Panc1 (cell line): Measurements from ENCODE around the gene SP110. TPM values are rescaled to one million over a fixed set of nuclear protein-coding genes. Genes with fewer than 3 reads are reported as not detected.

ENCODE experiments used
- ATAC-seq: fragments of 200-7000 bp; cut with Tn5 transposase; 2 replicates; pipeline ENCODE4 v1.9.1; 2020; ENCODE audit warnings: mild to moderate bottlenecking, moderate library complexity
- BruUV-seq: library from RNA; stranded (reverse); fragments of 400-500 nt; replicated peaks from 2 replicates; lab custom pipeline; 2021; lab: Mats Ljungman, UMichigan
- CTCF ChIA-PET: fragments of 300-600 bp; sonication (Branson Sonifier 250); formaldehyde crosslinking; loops from one replicate; lab custom pipeline; 2022; ENCODE audit warnings: antibody characterized with exemption; lab: Charles Lee
- POLR2A ChIA-PET: fragments of 300-600 bp; sonication (Branson Sonifier 250); formaldehyde crosslinking; loops from one replicate; lab custom pipeline; 2022; ENCODE audit warnings: antibody characterized with exemption; lab: Charles Lee
- DNase-seq: peaks from one replicate; pipeline ENCODE4 v3.0.0-alpha.2; 2010; ENCODE audit warnings: low read depth, low spot score
- H3K27ac ChIP-seq: 2 replicates; pipeline ENCODE4 v1.5.1; 2011; ENCODE audit warnings: mild to moderate bottlenecking, low read length, inconsistent platforms
- H3K27me3 ChIP-seq: fragments of 200-500 bp; sonication (Bioruptor generic); 2 replicates; pipeline ENCODE4 v1.6.0; 2014; ENCODE audit warnings: low read length, inconsistent platforms; ENCODE audit not compliant: control insufficient read depth, insufficient read depth
- H3K36me3 ChIP-seq: fragments of 200-500 bp; sonication (Bioruptor generic); 2 replicates; pipeline ENCODE4 v1.5.1; 2014; ENCODE audit warnings: inconsistent platforms, mild to moderate bottlenecking, low read length, moderate library complexity; ENCODE audit not compliant: control insufficient read depth, insufficient read depth
- H3K4me1 ChIP-seq: 2 replicates; pipeline ENCODE4 v1.5.1; 2011; ENCODE audit warnings: inconsistent platforms, mild to moderate bottlenecking, low read length, moderate library complexity; ENCODE audit not compliant: control insufficient read depth, insufficient read depth
- H3K4me3 ChIP-seq, 2 experiments: 2 replicates each; pipeline ENCODE4 v1.5.1; 2011 to 2012; ENCODE audit warnings: low read depth in 2 of 2, low read length in 2 of 2, mild to moderate bottlenecking in 2 of 2, inconsistent platforms in 1 of 2, moderate library complexity in 1 of 2
- H3K9me3 ChIP-seq: fragments of 200-500 bp; sonication (Bioruptor generic); 2 replicates; pipeline ENCODE4 v1.5.1; 2014; ENCODE audit warnings: low read depth, mild to moderate bottlenecking, inconsistent platforms, low read length, moderate library complexity; ENCODE audit not compliant: control insufficient read depth, insufficient read depth
- CTCF ChIP-seq: fragments of 450-650 bp; IDR thresholded peaks from 2 replicates; pipeline ENCODE4 v1.5.1; 2017; ENCODE audit warnings: mild to moderate bottlenecking
- POLR2AphosphoS5 ChIP-seq: IDR thresholded peaks from 2 replicates; pipeline ENCODE4 v1.6.1; 2012; ENCODE audit warnings: mild to moderate bottlenecking, low read depth, low read length, moderate library complexity
- REST ChIP-seq, 2 experiments: IDR thresholded peaks; 2 replicates each; pipeline ENCODE4 v1.6.1; 2011 to 2012; ENCODE audit warnings: low read depth in 2 of 2, control low read depth in 1 of 2, low read length in 1 of 2, mild to moderate bottlenecking in 1 of 2, moderate library complexity in 1 of 2; ENCODE audit not compliant: insufficient read depth in 1 of 2
- SIN3A ChIP-seq: IDR thresholded peaks from 2 replicates; pipeline ENCODE4 v1.6.1; 2012; ENCODE audit warnings: low read depth, mild to moderate bottlenecking, low read length, moderate library complexity, borderline replicate concordance; ENCODE audit not compliant: insufficient read depth
- TCF7L2 ChIP-seq: IDR thresholded peaks from 2 replicates; pipeline ENCODE4 v1.6.1; 2011; ENCODE audit warnings: mild to moderate bottlenecking, low read depth, low read length, inconsistent platforms
- in situ Hi-C: cut with HindIII; loops from 2 replicates; pipeline ENCODE4 v1.10.0; 2016; ENCODE audit warnings: low sequenced_read_pairs, low pct_unique_long_range_greater_than_20kb
- intact Hi-C: fragments of 100-400 bp; cut with micrococcal nuclease; formaldehyde crosslinking; loops from one replicate; pipeline ENCODE4 v1.10.0; 2022; ENCODE audit not compliant: unreplicated experiment
- total RNA-seq: library from RNA; stranded (reverse); gene quantifications from one replicate; pipeline ENCODE4 v1.2.1, GENCODE V29; 2021; ENCODE audit not compliant: unreplicated experiment

Gene SP110
- total RNA-seq, 1 experiment from 2014 or later, result 6.2 TPM

- in situ Hi-C loops (no loop called here), intact Hi-C loops (no loop called here)
- ChIA-PET POLR2A (no interaction called here), CTCF (no interaction called here)
- Histone ChIP-seq H3K36me3 (no peaks in the 10 kb centered on the region), H3K4me1 (no peaks in the 10 kb centered on the region), H3K27ac (no peak overlapping the region), H3K4me3 (no peak overlapping the region), H3K9me3 (no peaks in the 10 kb centered on the region), H3K27me3 (no peaks in the 10 kb centered on the region)
- DNase-seq (no peak), ATAC-seq (no peak)
- TF ChIP-seq CTCF (no peak), SIN3A (no peak), POLR2AphosphoS5 (no peak), TCF7L2 (no peak), REST (IDR thresholded peaks at IDR 0.05; ENCODE audit: insufficient read depth in 1 of 2, low read depth in 2 of 2, low read length in 1 of 2) (no peak)
- BruUV-seq, result no TSS peak
Observed at GRCh38 chr2:230181195-230181594, 38.6 kb downstream of the SP110 start.

GRCh38 chr2:230179907-230180306 is 39.9 kb downstream of the SP110 start:
- POLR2A ChIA-PET, result no interaction called here
- no peaks in the 10 kb centered on the region for H3K9me3 ChIP-seq
- DNase-seq (no peak), ATAC-seq (no peak)
- H3K36me3 ChIP-seq, result no peaks in the 10 kb centered on the region
- intact Hi-C loops (loop anchor here (10.0 kb wide), 1 partner anchor 435 kb away; no protein-coding TSS in a partner anchor), in situ Hi-C loops (no loop called here)
- no TSS peak for BruUV-seq
- H3K4me1 ChIP-seq, result no peaks in the 10 kb centered on the region
- CTCF ChIA-PET, result no interaction called here
- H3K4me3 ChIP-seq, result no peak overlapping the region
- H3K27ac ChIP-seq, result no peak overlapping the region
- H3K27me3 ChIP-seq, result no peaks in the 10 kb centered on the region
- TF ChIP-seq SIN3A (no peak), REST (IDR thresholded peaks at IDR 0.05; ENCODE audit: insufficient read depth in 1 of 2, low read depth in 2 of 2, low read length in 1 of 2) (no peak), POLR2AphosphoS5 (no peak), CTCF (no peak), TCF7L2 (no peak)
